ENCODE measurements around the gene GNAI2.
"Not testable (repeated sequence)": the region's sequence is repeated elsewhere in the genome, so short reads cannot be mapped to it uniquely, and the experiment has no call there.

GNAI2 gene

GRCh38 chr3:50278123-50278879, 42.3 kb downstream of the GNAI2 start:
- peak; percentile 85 for DNase-seq (ENCODE audit: low spot score)

GRCh38 chr3:50278880-50279224, 42.8 kb downstream of the GNAI2 start, which contains the start of gene LSMEM2:
Gene LSMEM2 (plus strand): TSS chr3:50279087. CDS start chr3:50279114, 27 bp downstream.
- peak; percentile 68 for DNase-seq (ENCODE audit: low spot score)

GRCh38 chr3:50279255-50280016, 43.4 kb downstream of the GNAI2 start:
- no peak for DNase-seq (ENCODE audit: low spot score)

GRCh38 chr3:50284121-50284520, 48.1 kb downstream of the GNAI2 start:
- not testable (repeated sequence) for DNase-seq (ENCODE audit: low spot score)

GRCh38 chr3:50286322-50287227, 50.6 kb downstream of the GNAI2 start:
- DNase-seq (ENCODE audit: low spot score): no peak

GRCh38 chr3:50287262-50287661, 51.3 kb downstream of the GNAI2 start:
- DNase-seq (ENCODE audit: low spot score): no peak

- DNase-seq (ENCODE audit: low spot score): no peak
Observed at GRCh38 chr3:50288387-50289007, 52.5 kb downstream of the GNAI2 start.

GRCh38 chr3:50289130-50289529, 53.1 kb downstream of the GNAI2 start:
- no peak for DNase-seq (ENCODE audit: low spot score)

GRCh38 chr3:50290161-50290641, 54.2 kb downstream of the GNAI2 start:
- no peak for DNase-seq (ENCODE audit: low spot score)

- peak; percentile 98 for DNase-seq (ENCODE audit: low spot score)
Observed at GRCh38 chr3:50292159-50293078, 56.4 kb downstream of the GNAI2 start, which contains the start of gene IFRD2. Gene IFRD2 (minus strand): TSS chr3:50292429. CDS start chr3:50292274, 155 bp downstream.

- no peak for DNase-seq (ENCODE audit: low spot score)
Observed at GRCh38 chr3:50293079-50293801, 57.2 kb downstream of the GNAI2 start.

- no peak for DNase-seq (ENCODE audit: low spot score)
Observed at GRCh38 chr3:50294089-50294488, 58.1 kb downstream of the GNAI2 start.

- no peak for DNase-seq (ENCODE audit: low spot score)
Observed at GRCh38 chr3:50294492-50295403, 58.7 kb downstream of the GNAI2 start.

- no peak for DNase-seq (ENCODE audit: low spot score)
Observed at GRCh38 chr3:50295553-50296431, 59.8 kb downstream of the GNAI2 start.

GRCh38 chr3:50296721-50297383, 60.8 kb downstream of the GNAI2 start:
- no peak for DNase-seq (ENCODE audit: low spot score)

- DNase-seq (ENCODE audit: low spot score): no peak
Observed at GRCh38 chr3:50297384-50297775, 61.4 kb downstream of the GNAI2 start.

Data from globus pallidus (tissue), 1 donor.